ENCODE results near the gene RBKS. TPM values are rescaled to one million over a fixed set of nuclear protein-coding genes. Genes with fewer than 3 reads are reported as not detected.
A peak's percentile ranks its signal among the peaks of the same experiment; 100 is the strongest.

The RBKS gene
- total RNA-seq, 4 donors from 2014 or later, result 6.9 to 10.6 (median 8.1) TPM

- DNase-seq, result no peak
- no peaks in the 10 kb centered on the region for H3K27me3 ChIP-seq
- intact Hi-C loops (cut with DNase I), result no loop called here
- peaks cover 0 to 13% of the 10 kb centered on the region in 2 donors for H3K36me3 ChIP-seq
- H3K27ac ChIP-seq, result no peak overlapping the region
- no peak for TF ChIP-seq POLR2A (IDR thresholded peaks at IDR 0.05)
- TF ChIP-seq, protein P1, sequence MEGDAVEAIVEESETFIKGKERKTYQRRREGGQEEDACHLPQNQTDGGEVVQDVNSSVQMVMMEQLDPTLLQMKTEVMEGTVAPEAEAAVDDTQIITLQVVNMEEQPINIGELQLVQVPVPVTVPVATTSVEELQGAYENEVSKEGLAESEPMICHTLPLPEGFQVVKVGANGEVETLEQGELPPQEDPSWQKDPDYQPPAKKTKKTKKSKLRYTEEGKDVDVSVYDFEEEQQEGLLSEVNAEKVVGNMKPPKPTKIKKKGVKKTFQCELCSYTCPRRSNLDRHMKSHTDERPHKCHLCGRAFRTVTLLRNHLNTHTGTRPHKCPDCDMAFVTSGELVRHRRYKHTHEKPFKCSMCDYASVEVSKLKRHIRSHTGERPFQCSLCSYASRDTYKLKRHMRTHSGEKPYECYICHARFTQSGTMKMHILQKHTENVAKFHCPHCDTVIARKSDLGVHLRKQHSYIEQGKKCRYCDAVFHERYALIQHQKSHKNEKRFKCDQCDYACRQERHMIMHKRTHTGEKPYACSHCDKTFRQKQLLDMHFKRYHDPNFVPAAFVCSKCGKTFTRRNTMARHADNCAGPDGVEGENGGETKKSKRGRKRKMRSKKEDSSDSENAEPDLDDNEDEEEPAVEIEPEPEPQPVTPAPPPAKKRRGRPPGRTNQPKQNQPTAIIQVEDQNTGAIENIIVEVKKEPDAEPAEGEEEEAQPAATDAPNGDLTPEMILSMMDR (IDR thresholded peaks at IDR 0.05), result no peak
- WGBS, 2 donors, result 73 to 88% methylated on average over 8 of the region's 8 CpGs
- H3K4me1 ChIP-seq, result peaks cover 0 to 34% of the 10 kb centered on the region in 2 donors
- no peak overlapping the region for H3K4me3 ChIP-seq (replicated peaks in 1 of 3)
- H3K9me3 ChIP-seq, result no peaks in the 10 kb centered on the region
Measured at GRCh38 chr2:27776097-27776496, 114.1 kb downstream of the RBKS start.

- TF ChIP-seq, protein P1 (IDR thresholded peaks at IDR 0.05), result no peak
- no peak for TF ChIP-seq POLR2A (IDR thresholded peaks at IDR 0.05)
- peaks cover 0 to 6% of the 10 kb centered on the region in 2 donors for H3K36me3 ChIP-seq
- H3K27ac ChIP-seq, result no peak overlapping the region
- intact Hi-C loops (cut with DNase I), result no loop called here
- WGBS, 2 donors, result 65 to 78% methylated on average over 5 of the region's 5 CpGs
- H3K9me3 ChIP-seq, result no peaks in the 10 kb centered on the region
- no peak overlapping the region for H3K4me3 ChIP-seq (replicated peaks in 1 of 3)
- no peaks in the 10 kb centered on the region for H3K27me3 ChIP-seq
- peaks cover 0 to 28% of the 10 kb centered on the region in 2 donors for H3K4me1 ChIP-seq
- no peak for DNase-seq
Measured at GRCh38 chr2:27773959-27774358, 116.2 kb downstream of the RBKS start.

DNA sequence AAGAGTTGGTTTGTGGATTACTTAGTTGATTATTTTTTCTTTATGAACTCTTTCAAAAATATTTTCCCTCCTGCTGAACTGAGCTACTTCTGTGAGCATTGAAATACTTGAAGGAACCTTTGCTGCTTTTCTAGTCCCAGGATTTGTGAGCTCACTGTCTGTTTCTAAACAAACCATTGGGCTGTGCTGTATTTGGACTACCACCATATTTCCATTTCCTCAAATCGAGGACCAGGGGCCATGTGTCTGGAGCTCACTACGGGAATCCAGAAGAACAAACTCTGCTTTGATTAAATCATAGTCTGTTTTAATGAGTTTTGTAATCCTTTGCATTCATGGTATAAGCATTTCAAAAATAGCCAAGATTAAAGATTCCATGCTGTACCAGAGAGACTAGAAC, 117.4 kb downstream of the RBKS start:
- TF ChIP-seq POLR2A (IDR thresholded peaks at IDR 0.05), result no peak
- TF ChIP-seq, protein P1 (IDR thresholded peaks at IDR 0.05), result no peak
- intact Hi-C loops (cut with DNase I), result no loop called here
- no peak for DNase-seq
- Histone ChIP-seq H3K27ac (no peak overlapping the region), H3K4me3 (replicated peaks in 1 of 3) (peak overlapping the region in 1 of 3 donors; percentile 93), H3K36me3 (peaks cover 0 to 6% of the 10 kb centered on the region in 2 donors), H3K9me3 (no peaks in the 10 kb centered on the region), H3K4me1 (peaks cover 0 to 23% of the 10 kb centered on the region in 2 donors), H3K27me3 (no peaks in the 10 kb centered on the region)
- WGBS, 2 donors, result 12 to 20% methylated on average over 2 of the region's 2 CpGs

- Histone ChIP-seq H3K27me3 (no peaks in the 10 kb centered on the region), H3K9me3 (no peaks in the 10 kb centered on the region), H3K36me3 (peaks cover 0 to 6% of the 10 kb centered on the region in 2 donors), H3K27ac (peak within 1 kb of the TSS; percentile 81 to 84 (median 84)), H3K4me1 (peaks cover 0 to 23% of the 10 kb centered on the region in 2 donors), H3K4me3 (replicated peaks in 1 of 3) (peak within 1 kb of the TSS; percentile 65 to 93 (median 92))
- peak; percentile 96 for DNase-seq
- TF ChIP-seq, protein P1 (IDR thresholded peaks at IDR 0.05), result no peak
- peak in 1 of 2 donors; percentile 75 for TF ChIP-seq POLR2A (IDR thresholded peaks at IDR 0.05)
- intact Hi-C loops (cut with DNase I), result no loop called here
- 0 to 1% methylated on average over 12 to 34 of the region's 48 CpGs for WGBS, 2 donors
Measured at GRCh38 chr2:27771548-27772335, 118.4 kb downstream of the RBKS start, which contains the start of gene MRPL33. Gene MRPL33 (plus strand): TSS chr2:27771719. CDS start chr2:27771778, 59 bp downstream.

DNA sequence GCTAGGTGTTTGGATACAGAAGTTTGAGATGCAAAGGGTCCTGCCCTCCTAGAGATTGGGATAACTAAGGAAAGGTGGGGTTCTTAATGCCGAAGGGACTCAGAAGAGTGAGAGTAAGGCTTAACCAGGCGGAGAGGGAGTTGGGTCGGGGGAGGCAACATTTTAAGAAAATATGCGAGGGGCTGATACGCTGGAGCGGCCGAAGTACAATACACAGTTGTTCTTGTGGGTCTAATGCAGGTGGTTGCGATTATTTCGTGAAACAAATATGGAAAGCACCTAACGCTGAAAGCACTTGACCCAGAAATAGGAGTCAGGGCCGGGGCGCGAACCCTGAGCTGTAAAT, 119.0 kb downstream of the RBKS start:
- 8 to 10% methylated on average over 13 of the region's 13 CpGs for WGBS, 2 donors
- intact Hi-C loops (cut with DNase I), result no loop called here
- no peaks in the 10 kb centered on the region for H3K27me3 ChIP-seq

More for the DNA sequence above, 119.0 kb downstream of the RBKS start:
- no peak for TF ChIP-seq POLR2A (IDR thresholded peaks at IDR 0.05)
- TF ChIP-seq, protein P1 (IDR thresholded peaks at IDR 0.05), result no peak
- peaks cover 0 to 26% of the 10 kb centered on the region in 2 donors for H3K4me1 ChIP-seq
- peaks cover 0 to 4% of the 10 kb centered on the region in 2 donors for H3K36me3 ChIP-seq
- no peak for DNase-seq
- H3K9me3 ChIP-seq, result no peaks in the 10 kb centered on the region
- H3K27ac ChIP-seq, result peak overlapping the region; percentile 81 to 84 (median 84)
- H3K4me3 ChIP-seq (replicated peaks in 1 of 3), result peak overlapping the region; percentile 65 to 93 (median 92)

Data from thyroid gland (tissue), 4 donors.